Measurements from ENCODE around the gene CAPZA1. TPM values are rescaled to one million over a fixed set of nuclear protein-coding genes. Genes with fewer than 3 reads are reported as not detected.

Gene CAPZA1
- total and polyA plus RNA-seq, 2 of the 8 experiments (the other 6 are each of a cell fraction or from before 2014, with no cell fraction given): 48.9 to 107 TPM

- Histone ChIP-seq H3K79me1 (ENCODE audit: low read depth, low read length) (no peaks in the 10 kb centered on the region), H2AK5ac (ENCODE audit: low read depth, low read length) (no peak overlapping the region), H3K4me1 (replicated peaks in 1 of 4; ENCODE audit: control insufficient read depth in 3 of 4, insufficient read depth in 4 of 4, low read length in 3 of 4) (no peaks in the 10 kb centered on the region), H2BK5ac (ENCODE audit: low read depth, low read length) (no peak overlapping the region), H3K4ac (replicated peaks; ENCODE audit: insufficient read length, low read depth, low read length) (no peak overlapping the region), H4K91ac (replicated peaks; ENCODE audit: insufficient read length, low read length) (no peak overlapping the region), H3K23me2 (ENCODE audit: low read depth, low read length) (no peaks in the 10 kb centered on the region), H2BK12ac (ENCODE audit: low read depth, low read length) (no peak overlapping the region), H4K5ac (ENCODE audit: insufficient read length, low read depth, low read length) (no peak overlapping the region), H3K36me3 (ENCODE audit: control insufficient read depth in 2 of 4, insufficient read depth in 4 of 4, low read length in 3 of 4) (peaks cover 2 to 22% (median 10%) of the 10 kb centered on the region in 4 experiments; a peak in 6 of 8 replicates), H2BK20ac (ENCODE audit: low read length) (no peak overlapping the region), H3K9ac (replicated peaks in 1 of 4; ENCODE audit: extremely low read depth in 1 of 4, low read depth in 3 of 4, low read length in 3 of 4) (no peak overlapping the region), H3K56ac (replicated peaks; ENCODE audit: insufficient read length, low read depth, low read length) (no peak overlapping the region), H3K4me3 (ENCODE audit: extremely low read depth in 1 of 4, insufficient read depth in 2 of 4, low read depth in 3 of 4, low read length in 4 of 4) (no peak overlapping the region), H3K79me2 (ENCODE audit: control insufficient read depth in 1 of 2, insufficient read depth in 2 of 2, low read length in 2 of 2) (no peaks in the 10 kb centered on the region), H4K8ac (ENCODE audit: extremely low read depth, insufficient read depth, low read length) (no peak overlapping the region), H2BK120ac (replicated peaks; ENCODE audit: low read depth, low read length) (no peak overlapping the region), H3K27ac (ENCODE audit: low read depth, low read length) (no peak overlapping the region), H4K20me1 (replicated peaks in 1 of 2; ENCODE audit: control insufficient read depth in 1 of 2, insufficient read depth in 2 of 2, low read length in 2 of 2) (no peaks in the 10 kb centered on the region), H3K23ac (ENCODE audit: insufficient read length) (no peak overlapping the region), H3K27me3 (replicated peaks in 1 of 4; ENCODE audit: control insufficient read depth in 3 of 4, extremely low read depth in 1 of 4, insufficient read depth in 3 of 4, low read length in 3 of 4) (no peaks in the 10 kb centered on the region), H3K18ac (ENCODE audit: extremely low read depth, low read length) (no peak overlapping the region), H2AFZ (ENCODE audit: low read length) (no peak overlapping the region), H2BK15ac (ENCODE audit: low read length) (no peak overlapping the region), H3K14ac (ENCODE audit: insufficient read length) (no peak overlapping the region), H3K4me2 (ENCODE audit: insufficient read depth in 1 of 2, low read depth in 2 of 2, low read length in 2 of 2) (no peak overlapping the region), H3K9me3 (ENCODE audit: insufficient read depth in 2 of 2, low read depth in 1 of 2, low read length in 1 of 2) (no peaks in the 10 kb centered on the region)
- no peak for FAIRE-seq
- TF ChIP-seq NANOG (IDR thresholded peaks at IDR 0.05; ENCODE audit: insufficient read depth, low read depth, low read length, poor library complexity, severe bottlenecking) (no peak), CHD1 (IDR thresholded peaks at IDR 0.05; ENCODE audit: low read depth, low read length) (no peak), SP2 (IDR thresholded peaks at IDR 0.05; ENCODE audit: low read length) (no peak)
- CTCF ChIA-PET (ENCODE audit: partially characterized antibody): interaction anchor here (2.0 kb wide), 1 partner anchor 213 kb away, joined by 4 read pairs; no protein-coding TSS in a partner anchor
- 91% methylated on average over 1 of the region's 1 CpG; no CpG with 5 or more reads in 1 of the 2 experiments for WGBS, 2 experiments (ENCODE audit: extremely low coverage in 1 of 2, insufficient coverage in 1 of 2, insufficient read length in 1 of 2, insufficient replicate concordance in 2 of 2, low coverage in 1 of 2, low lambda C conversion rate in 2 of 2, missing lambda C conversion rate in 1 of 2)
- no peak for DNase-seq (ENCODE audit: low read depth in 1 of 2, low spot score in 2 of 2)
- POLR2A ChIA-PET (ENCODE audit: partially characterized antibody): interaction anchor here (0.9 to 1.4 kb wide), 2 partner anchors 12 to 71 kb away, joined by 3 read pairs; partner anchors contain the start of gene MOV10
Measured at GRCh38 chr1:112603541-112603940, 16.1 kb upstream of the CAPZA1 start.
